H9 (cell line): ENCODE results near the gene PIEZO2. TPM values are rescaled to one million over a fixed set of nuclear protein-coding genes. Genes with fewer than 3 reads are reported as not detected.
A peak's percentile ranks its signal among the peaks of the same experiment; 100 is the strongest.

Experiments used
- DNase-seq: peaks from one replicate; pipeline ENCODE4 v3.0.0-alpha.2; 2017
- H2AFZ ChIP-seq: one replicate; pipeline ENCODE4 v1.6.1; 2013; ENCODE audit warnings: mild to moderate bottlenecking, low read length, control low read depth, moderate library complexity
- H2AK5ac ChIP-seq: 2 replicates; pipeline ENCODE4 v1.6.1; 2013; ENCODE audit warnings: low read length, control low read depth, mixed read lengths; ENCODE audit not compliant: insufficient read length
- H2BK120ac ChIP-seq: one replicate; pipeline ENCODE4 v1.6.1; 2013; ENCODE audit warnings: low read depth, mild to moderate bottlenecking, low read length, control low read depth, inconsistent platforms; ENCODE audit not compliant: poor library complexity, severe bottlenecking
- H2BK12ac ChIP-seq: 2 replicates; pipeline ENCODE4 v1.6.1; 2013; ENCODE audit warnings: low read length, control low read depth, mixed read lengths, low read depth; ENCODE audit not compliant: insufficient read length
- H2BK15ac ChIP-seq: 2 replicates; pipeline ENCODE4 v1.6.1; 2013; ENCODE audit warnings: low read depth, low read length, control low read depth
- H2BK20ac ChIP-seq: one replicate; pipeline ENCODE4 v1.6.1; 2013; ENCODE audit warnings: low read depth, mild to moderate bottlenecking, low read length, control low read depth, inconsistent platforms; ENCODE audit not compliant: poor library complexity, severe bottlenecking
- H2BK5ac ChIP-seq: 2 replicates; pipeline ENCODE4 v1.6.1; 2013; ENCODE audit warnings: low read length, control low read depth, mixed read lengths; ENCODE audit not compliant: insufficient read length
- H3K14ac ChIP-seq: 2 replicates; pipeline ENCODE4 v1.6.1; 2013; ENCODE audit warnings: low read length, control low read depth; ENCODE audit not compliant: insufficient read depth
- H3K18ac ChIP-seq: 2 replicates; pipeline ENCODE4 v1.6.1; 2013; ENCODE audit warnings: low read depth, mild to moderate bottlenecking, mixed read lengths, low read length, control low read depth; ENCODE audit not compliant: insufficient read length
- H3K23ac ChIP-seq: 2 replicates; pipeline ENCODE4 v1.6.1; 2013; ENCODE audit warnings: low read length, control low read depth, mixed read lengths, low read depth; ENCODE audit not compliant: insufficient read length
- H3K23me2 ChIP-seq: 2 replicates; pipeline ENCODE4 v1.6.1; 2013; ENCODE audit warnings: low read depth, mild to moderate bottlenecking, mixed read lengths, low read length, control low read depth; ENCODE audit not compliant: insufficient read length, poor library complexity, severe bottlenecking
- H3K27ac ChIP-seq: 2 replicates; pipeline ENCODE4 v1.5.1; 2013; ENCODE audit warnings: low read length, control low read depth, mixed read lengths, low read depth; ENCODE audit not compliant: insufficient read length
- H3K27me3 ChIP-seq: 2 replicates; pipeline ENCODE4 v1.6.1; 2013; ENCODE audit warnings: low read length, control low read depth, inconsistent platforms; ENCODE audit not compliant: insufficient read depth
- H3K4ac ChIP-seq: 2 replicates; pipeline ENCODE4 v1.6.1; 2013; ENCODE audit warnings: low read depth, mild to moderate bottlenecking, control low read depth, inconsistent platforms, low read length, moderate library complexity
- H3K4me1 ChIP-seq: 2 replicates; pipeline ENCODE4 v1.6.1; 2013; ENCODE audit warnings: low read length, control low read depth, inconsistent platforms; ENCODE audit not compliant: insufficient read depth
- H3K4me2 ChIP-seq: 2 replicates; pipeline ENCODE4 v1.6.1; 2013; ENCODE audit warnings: low read length, control low read depth, mixed read lengths; ENCODE audit not compliant: insufficient read length, insufficient read depth
- H3K56ac ChIP-seq: 2 replicates; pipeline ENCODE4 v1.6.1; 2013; ENCODE audit warnings: low read depth, mild to moderate bottlenecking, mixed read lengths, low read length, control low read depth; ENCODE audit not compliant: insufficient read length
- H3K79me1 ChIP-seq: 2 replicates; pipeline ENCODE4 v1.6.1; 2013; ENCODE audit warnings: low read depth, mild to moderate bottlenecking, moderate library complexity, low read length, control low read depth, inconsistent platforms; ENCODE audit not compliant: insufficient read depth, poor library complexity, severe bottlenecking
- H3K79me2 ChIP-seq: 2 replicates; pipeline ENCODE4 v1.6.1; 2013; ENCODE audit warnings: low read length, control low read depth, inconsistent platforms; ENCODE audit not compliant: insufficient read depth
- H3K9ac ChIP-seq: 2 replicates; pipeline ENCODE4 v1.6.1; 2013; ENCODE audit warnings: low read length, control low read depth, mixed read lengths; ENCODE audit not compliant: insufficient read length; ENCODE audit errors: extremely low read depth
- H3K9me3 ChIP-seq: one replicate; pipeline ENCODE4 v1.6.1; 2013; ENCODE audit warnings: low read depth, low read length, inconsistent platforms; ENCODE audit not compliant: control insufficient read depth
- H3T11ph ChIP-seq: one replicate; pipeline ENCODE4 v1.6.1; 2013; ENCODE audit warnings: mild to moderate bottlenecking, low read length, control low read depth, inconsistent platforms
- H4K20me1 ChIP-seq: one replicate; pipeline ENCODE4 v1.6.1; 2013; ENCODE audit not compliant: control insufficient read depth, insufficient read length, insufficient read depth
- H4K5ac ChIP-seq: 2 replicates; pipeline ENCODE4 v1.6.1; 2013; ENCODE audit warnings: low read depth, mild to moderate bottlenecking, mixed read lengths, low read length, control low read depth; ENCODE audit not compliant: insufficient read length
- H4K8ac ChIP-seq: replicated peaks from 2 replicates; pipeline ENCODE4 v1.6.1; 2013; ENCODE audit warnings: low read length, control low read depth, mixed read lengths, low read depth; ENCODE audit not compliant: insufficient read length
- H4K91ac ChIP-seq: 2 replicates; pipeline ENCODE4 v1.6.1; 2013; ENCODE audit warnings: low read depth, mild to moderate bottlenecking, moderate library complexity, mixed read lengths, low read length, control low read depth; ENCODE audit not compliant: insufficient read length
- H3K27ac Mint-ChIP-seq, 3 experiments: 2 replicates in 2 of 3; 3 replicates in 1 of 3; pipeline ENCODE4 v1.8.0; 2020 to 2021; ENCODE audit warnings: mixed read lengths in 3 of 3, mild to moderate bottlenecking in 1 of 3, moderate library complexity in 1 of 3
- H3K27me3 Mint-ChIP-seq: 2 replicates; pipeline ENCODE4 v1.8.0; 2021; ENCODE audit warnings: low read depth, mild to moderate bottlenecking, moderate library complexity, mixed read lengths
- H3K36me3 Mint-ChIP-seq, 3 experiments: 2 replicates in 2 of 3; 3 replicates in 1 of 3; pipeline ENCODE4 v1.8.0; 2020 to 2021; ENCODE audit warnings: low read depth in 3 of 3, mixed read lengths in 3 of 3; ENCODE audit not compliant: insufficient read depth in 1 of 3
- H3K4me1 Mint-ChIP-seq, 2 experiments: 2 replicates each; pipeline ENCODE4 v1.8.0; 2020; ENCODE audit warnings: mixed read lengths in 2 of 2
- H3K4me3 Mint-ChIP-seq, 2 experiments: 2 replicates in 1 of 2; 3 replicates in 1 of 2; pipeline ENCODE4 v1.8.0; 2020 to 2021; ENCODE audit warnings: mild to moderate bottlenecking in 2 of 2, mixed read lengths in 2 of 2, moderate library complexity in 1 of 2
- H3K9me3 Mint-ChIP-seq, 2 experiments: 2 replicates in 1 of 2; 3 replicates in 1 of 2; pipeline ENCODE4 v1.8.0; 2020; ENCODE audit warnings: mild to moderate bottlenecking in 2 of 2, mixed read lengths in 2 of 2, moderate library complexity in 1 of 2
- CTCF ChIP-seq: fragments of 200-600 bp; sonication (generic); conservative IDR thresholded peaks from 3 replicates; pipeline ENCODE4 v1.8.0; 2021; ENCODE audit warnings: antibody characterized with exemption, mild to moderate bottlenecking
- WGBS: extraction: QIAGEN DNeasy Blood & Tissue Kit; methylation state at CpG from one replicate; pipeline ENCODE4 v1.1.7; 2013; ENCODE audit warnings: missing lambda C conversion rate, low lambda C conversion rate, mixed read lengths; ENCODE audit not compliant: insufficient read length; ENCODE audit errors: extremely low coverage; 5-methylcytosine and 5-hydroxymethylcytosine counted together
- total RNA-seq: library from RNA; stranded (reverse); gene quantifications from 2 replicates; pipeline ENCODE4 v1.2.1, GENCODE V29; 2021

The PIEZO2 gene
- total RNA-seq, 1 experiment from 2014 or later: 3.9 TPM

GRCh38 chr18:11148680-11149440, 509 bp downstream of the PIEZO2 start:
- no CpG with 5 or more reads among the region's 86 CpGs for WGBS
- Histone ChIP-seq H3T11ph (no peak overlapping the region), H3K56ac (no peak overlapping the region), H3K79me2 (peaks cover 3% of the 10 kb centered on the region; the same call in 1 of the 2 replicates), H3K23ac (no peak overlapping the region), H4K91ac (no peak overlapping the region), H3K4me1 (peaks cover 16% of the 10 kb centered on the region; the same call in 1 of the 2 replicates), H4K20me1 (no peaks in the 10 kb centered on the region), H4K8ac (no peak overlapping the region), H4K5ac (no peak overlapping the region), H2BK15ac (no peak overlapping the region), H2BK120ac (no peak overlapping the region), H2AK5ac (no peak overlapping the region), H3K79me1 (no peaks in the 10 kb centered on the region), H3K9me3 (no peaks in the 10 kb centered on the region), H3K27ac (no peak overlapping the region), H3K14ac (peak overlapping the region; percentile 73; the same call in 1 of the 2 replicates), H2BK12ac (no peak overlapping the region), H3K4me2 (peak overlapping the region; percentile 94), H3K27me3 (peaks cover 15% of the 10 kb centered on the region; the same call in 1 of the 2 replicates), H3K9ac (no peak overlapping the region), H3K18ac (no peak overlapping the region), H2AFZ (no peak overlapping the region), H3K4ac (no peak overlapping the region), H2BK5ac (no peak overlapping the region), H2BK20ac (no peak overlapping the region), H3K23me2 (peaks cover 18% of the 10 kb centered on the region)
- Mint-ChIP-seq H3K9me3 (no peaks in the 10 kb centered on the region; a peak in 2 of 5 replicates), H3K27me3 (peaks cover 49% of the 10 kb centered on the region), H3K4me3 (peak overlapping the region; percentile 59 to 78), H3K4me1 (peaks cover 41 to 46% of the 10 kb centered on the region in 2 experiments), H3K36me3 (peaks cover 0 to 1% (median 0%) of the 10 kb centered on the region in 3 experiments; a peak in 3 of 7 replicates), H3K27ac (no peak overlapping the region)
- TF ChIP-seq CTCF: no peak
- peak; percentile 36 for DNase-seq
